ENCODE data around the gene GEN1. TPM values are rescaled to one million over a fixed set of nuclear protein-coding genes. Genes with fewer than 3 reads are reported as not detected.
A peak's percentile ranks its signal among the peaks of the same experiment; 100 is the strongest.

GEN1 gene
- total RNA-seq, 6 experiments from 2014 or later: 9.8 to 16.5 (median 13.1) TPM

- TF ChIP-seq CTCF (IDR thresholded peaks at IDR 0.05): no peak
- Mint-ChIP-seq H3K27me3 (ENCODE audit: insufficient read depth) (no peaks in the 10 kb centered on the region), H3K27ac (no peak overlapping the region), H3K36me3 (ENCODE audit: low read depth) (peaks cover 10% of the 10 kb centered on the region; the same call in 1 of the 2 replicates), H3K4me1 (ENCODE audit: low read depth) (no peaks in the 10 kb centered on the region), H3K4me3 (no peak overlapping the region), H3K9me3 (no peaks in the 10 kb centered on the region)
- DNase-seq: no peak
Observed at GRCh38 chr2:17713291-17713690, 40.6 kb upstream of the GEN1 start.

- Mint-ChIP-seq H3K36me3 (ENCODE audit: low read depth) (peaks cover 10% of the 10 kb centered on the region; the same call in 1 of the 2 replicates), H3K27ac (no peak overlapping the region), H3K4me3 (no peak overlapping the region), H3K9me3 (no peaks in the 10 kb centered on the region), H3K27me3 (ENCODE audit: insufficient read depth) (no peaks in the 10 kb centered on the region), H3K4me1 (ENCODE audit: low read depth) (no peaks in the 10 kb centered on the region)
- DNase-seq: no peak
- no peak for TF ChIP-seq CTCF (IDR thresholded peaks at IDR 0.05)
Observed at GRCh38 chr2:17717666-17718065, 36.3 kb upstream of the GEN1 start.

GRCh38 chr2:17718689-17719088 is 35.2 kb upstream of the GEN1 start:
- DNase-seq: no peak
- Mint-ChIP-seq H3K36me3 (ENCODE audit: low read depth) (peaks cover 4% of the 10 kb centered on the region; the same call in 1 of the 2 replicates), H3K4me3 (no peak overlapping the region), H3K27ac (no peak overlapping the region), H3K4me1 (ENCODE audit: low read depth) (no peaks in the 10 kb centered on the region), H3K27me3 (ENCODE audit: insufficient read depth) (no peaks in the 10 kb centered on the region), H3K9me3 (no peaks in the 10 kb centered on the region)
- TF ChIP-seq CTCF (IDR thresholded peaks at IDR 0.05): no peak

DNA sequence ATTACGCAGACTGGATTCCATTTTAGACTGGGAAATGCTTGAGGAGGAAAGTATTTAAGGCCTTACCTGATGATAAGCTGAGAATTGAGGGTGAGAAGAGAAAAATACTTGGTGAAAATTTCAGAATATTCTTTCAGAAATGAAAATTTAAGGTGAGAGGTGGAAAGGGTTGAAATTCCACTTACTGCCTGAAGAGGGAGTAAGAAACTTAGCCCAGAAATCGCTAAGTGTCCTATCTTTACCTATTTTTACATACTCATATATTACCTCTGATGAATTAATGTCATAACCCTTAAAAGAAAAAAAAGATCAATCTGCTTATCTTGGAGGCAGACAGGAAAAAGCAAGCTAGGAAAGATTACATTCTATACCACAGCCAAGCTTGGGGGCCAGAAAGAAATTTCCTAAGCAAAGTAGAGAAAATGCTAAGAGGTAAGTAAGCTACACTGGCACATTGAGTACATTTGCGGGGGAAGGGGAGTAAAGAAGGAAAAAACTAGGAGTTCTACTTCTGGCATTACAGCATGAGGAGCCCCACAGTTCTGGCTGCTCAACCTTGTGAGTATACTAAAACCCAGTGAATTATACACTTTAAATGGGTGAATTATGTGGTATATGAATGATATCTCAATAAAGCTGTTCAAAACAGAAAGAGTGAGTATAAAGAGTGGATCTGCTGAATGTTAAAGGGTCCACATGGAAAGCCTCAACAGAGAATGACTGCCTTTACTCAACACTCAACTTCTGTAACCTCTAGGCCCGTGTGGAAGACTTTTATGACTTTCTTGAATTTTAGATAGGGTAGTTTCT is 34.2 kb upstream of the GEN1 start:
- H3K9me3 Mint-ChIP-seq: no peaks in the 10 kb centered on the region
- H3K36me3 Mint-ChIP-seq (ENCODE audit: low read depth): peaks cover under 1% of the 10 kb centered on the region; the same call in 1 of the 2 replicates
- TF ChIP-seq CTCF (IDR thresholded peaks at IDR 0.05): peak; percentile 92
- no peak overlapping the region for H3K27ac Mint-ChIP-seq
- no peaks in the 10 kb centered on the region for H3K4me1 Mint-ChIP-seq (ENCODE audit: low read depth)
- H3K27me3 Mint-ChIP-seq (ENCODE audit: insufficient read depth): no peaks in the 10 kb centered on the region
- H3K4me3 Mint-ChIP-seq: no peak overlapping the region
- peak; percentile 4 for DNase-seq

- Mint-ChIP-seq H3K4me1 (ENCODE audit: low read depth) (no peaks in the 10 kb centered on the region), H3K27ac (no peak overlapping the region; the same call in 1 of the 2 replicates), H3K36me3 (ENCODE audit: low read depth) (peaks cover 11% of the 10 kb centered on the region; the same call in 1 of the 2 replicates), H3K4me3 (no peak overlapping the region), H3K9me3 (no peaks in the 10 kb centered on the region), H3K27me3 (ENCODE audit: insufficient read depth) (no peaks in the 10 kb centered on the region)
- no peak for DNase-seq
- no peak for TF ChIP-seq CTCF (IDR thresholded peaks at IDR 0.05)
Observed at GRCh38 chr2:17728210-17728609, 25.7 kb upstream of the GEN1 start.

Data from HFFc6 (cell line).